ENCODE measurements around the gene CBX8.

DNA sequence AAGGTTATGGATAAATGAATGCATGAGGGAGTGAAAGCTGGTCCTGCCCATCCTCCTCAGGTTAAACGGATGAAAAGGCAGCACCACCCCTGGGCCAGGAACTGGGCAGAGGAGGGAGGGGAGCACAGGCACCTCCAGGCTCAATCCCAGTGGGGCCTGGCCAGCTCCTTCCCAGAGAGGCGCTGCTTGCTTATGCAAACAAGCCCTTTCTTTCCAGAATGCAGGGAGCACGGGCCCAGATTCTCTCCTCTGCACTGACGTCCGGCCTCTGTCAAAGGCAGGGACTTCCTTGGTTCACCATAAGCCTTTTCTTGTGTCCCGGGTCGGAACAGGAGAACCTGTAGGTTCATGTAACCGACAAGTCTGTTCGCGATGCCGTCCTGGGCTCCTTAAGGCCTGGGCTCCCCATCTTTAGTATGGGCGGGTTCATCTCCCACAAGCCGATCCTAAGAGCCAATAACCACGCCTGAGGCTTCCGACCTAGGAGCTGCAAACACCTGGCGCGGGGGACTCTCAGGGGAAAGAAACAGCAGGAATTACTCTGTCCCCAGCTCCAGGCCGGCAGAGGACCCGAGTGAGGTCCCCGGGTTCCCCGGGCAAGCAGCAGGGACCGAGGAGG, 49.9 kb downstream of the CBX8 start:
- TF ChIP-seq, protein P1, sequence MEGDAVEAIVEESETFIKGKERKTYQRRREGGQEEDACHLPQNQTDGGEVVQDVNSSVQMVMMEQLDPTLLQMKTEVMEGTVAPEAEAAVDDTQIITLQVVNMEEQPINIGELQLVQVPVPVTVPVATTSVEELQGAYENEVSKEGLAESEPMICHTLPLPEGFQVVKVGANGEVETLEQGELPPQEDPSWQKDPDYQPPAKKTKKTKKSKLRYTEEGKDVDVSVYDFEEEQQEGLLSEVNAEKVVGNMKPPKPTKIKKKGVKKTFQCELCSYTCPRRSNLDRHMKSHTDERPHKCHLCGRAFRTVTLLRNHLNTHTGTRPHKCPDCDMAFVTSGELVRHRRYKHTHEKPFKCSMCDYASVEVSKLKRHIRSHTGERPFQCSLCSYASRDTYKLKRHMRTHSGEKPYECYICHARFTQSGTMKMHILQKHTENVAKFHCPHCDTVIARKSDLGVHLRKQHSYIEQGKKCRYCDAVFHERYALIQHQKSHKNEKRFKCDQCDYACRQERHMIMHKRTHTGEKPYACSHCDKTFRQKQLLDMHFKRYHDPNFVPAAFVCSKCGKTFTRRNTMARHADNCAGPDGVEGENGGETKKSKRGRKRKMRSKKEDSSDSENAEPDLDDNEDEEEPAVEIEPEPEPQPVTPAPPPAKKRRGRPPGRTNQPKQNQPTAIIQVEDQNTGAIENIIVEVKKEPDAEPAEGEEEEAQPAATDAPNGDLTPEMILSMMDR (IDR thresholded peaks at IDR 0.05; ENCODE audit: low read depth, low read length), result no peak
- no peak for TF ChIP-seq EZH2phosphoT487 (IDR thresholded peaks at IDR 0.05; ENCODE audit: low read depth)

Measured in OCI-LY3 (cell line).